GM21529 (cell line): ENCODE measurements around the gene SLC12A2.

Source experiments
- ATAC-seq: cut with Tn5 transposase; IDR thresholded peaks from one replicate; pipeline ENCODE4 v1.9.1; 2021; ENCODE audit not compliant: unreplicated experiment

SLC12A2 gene

GRCh38 chr5:128220841-128221240 is 137.3 kb downstream of the SLC12A2 start:
- no peak for ATAC-seq

- no peak for ATAC-seq
Measured at GRCh38 chr5:128224336-128224735, 140.8 kb downstream of the SLC12A2 start.

GRCh38 chr5:128225245-128226030 is 141.9 kb downstream of the SLC12A2 start:
- ATAC-seq: no peak

- ATAC-seq: no peak
Measured at GRCh38 chr5:128228008-128228407, 144.4 kb downstream of the SLC12A2 start.

GRCh38 chr5:128228521-128228920 is 145.0 kb downstream of the SLC12A2 start:
- ATAC-seq: no peak

GRCh38 chr5:128234928-128235641 is 151.5 kb downstream of the SLC12A2 start:
- no peak for ATAC-seq

GRCh38 chr5:128236334-128236733 is 152.8 kb downstream of the SLC12A2 start:
- ATAC-seq: no peak

GRCh38 chr5:128237000-128237399 is 153.4 kb downstream of the SLC12A2 start:
- no peak for ATAC-seq

- no peak for ATAC-seq
Measured at GRCh38 chr5:128237546-128237945, 154.0 kb downstream of the SLC12A2 start.
